HepG2 (cell line): Measurements from ENCODE around the gene TCN2. TPM values are rescaled to one million over a fixed set of nuclear protein-coding genes. Genes with fewer than 3 reads are reported as not detected.
A peak's percentile ranks its signal among the peaks of the same experiment; 100 is the strongest.

Experiments
- ATF7 ChIP-seq, 2 experiments: fragments of 450-650 bp in 1 of 2; sonication (generic) in 1 of 2; formaldehyde crosslinking in 1 of 2; IDR thresholded peaks; 2 replicates each; pipeline versions ENCODE4 v1.4.0 to v1.6.1; 2016 to 2020; ENCODE audit warnings: antibody characterized with exemption in 1 of 2, mild to moderate bottlenecking in 1 of 2, missing genetic modification reagents in 1 of 2
- CBFB ChIP-seq: sonication (generic); formaldehyde crosslinking; IDR thresholded peaks from 2 replicates; pipeline ENCODE4 v1.4.0; 2020; ENCODE audit warnings: missing genetic modification reagents
- ELF1 ChIP-seq: sonication (generic); formaldehyde crosslinking; IDR thresholded peaks from 2 replicates; pipeline ENCODE4 v1.4.0; 2020; ENCODE audit warnings: missing genetic modification reagents
- ESRRA ChIP-seq: sonication (generic); formaldehyde crosslinking; IDR thresholded peaks from 2 replicates; pipeline ENCODE4 v1.5.1; 2020; ENCODE audit warnings: mild to moderate bottlenecking, low read depth, missing genetic modification reagents
- ETV5 ChIP-seq: IDR thresholded peaks from 2 replicates; pipeline ENCODE4 v1.6.1; 2018; ENCODE audit warnings: missing biosample characterization, missing genetic modification reagents, inconsistent platforms, borderline replicate concordance
- FOXA1 ChIP-seq, 2 experiments: fragments of 450-650 bp in 1 of 2; sonication (generic) in 1 of 2; formaldehyde crosslinking in 1 of 2; IDR thresholded peaks; 2 replicates each; pipeline versions ENCODE4 v1.4.0 to v1.6.1; 2016 to 2020; ENCODE audit warnings: missing genetic modification reagents in 1 of 2
- RFX3 ChIP-seq: IDR thresholded peaks from 2 replicates; pipeline ENCODE4 v1.6.1; 2016; ENCODE audit warnings: missing biosample characterization, missing genetic modification reagents
- SAP130 ChIP-seq: IDR thresholded peaks from 2 replicates; pipeline ENCODE4 v1.6.1; 2016; ENCODE audit warnings: low read depth
- SMAD1 ChIP-seq: sonication (generic); formaldehyde crosslinking; IDR thresholded peaks from 2 replicates; pipeline ENCODE4 v1.4.0; 2020; ENCODE audit warnings: missing genetic modification reagents, low read depth, mild to moderate bottlenecking, borderline replicate concordance
- YEATS4 ChIP-seq: sonication (generic); formaldehyde crosslinking; IDR thresholded peaks from 2 replicates; pipeline ENCODE4 v1.4.0; 2020; ENCODE audit warnings: missing genetic modification reagents, borderline replicate concordance
- YY1 ChIP-seq: IDR thresholded peaks from 2 replicates; pipeline ENCODE4 v1.6.1; 2011; ENCODE audit warnings: low read length, low read depth, moderate library complexity, mild to moderate bottlenecking; ENCODE audit not compliant: insufficient read depth, insufficient replicate concordance
- ZNF598 ChIP-seq: sonication (generic); formaldehyde crosslinking; IDR thresholded peaks from 2 replicates; pipeline ENCODE4 v1.5.1; 2020; ENCODE audit warnings: mild to moderate bottlenecking, missing genetic modification reagents, borderline replicate concordance
- polyA plus RNA-seq, 8 experiments: library from polyadenylated mRNA; depleted of rRNA in 3 of 8; stranded (reverse) in 7 of 8; unstranded in 1 of 8; fragments of >200 nt; fragmentation: Illumina TruSeq in 4 of 8; extraction: Trizol in 4 of 8; gene quantifications; 2 replicates each; pipeline versions ENCODE4 v1.2.1 to v1.2.3, GENCODE V29; 2011 to 2016; ENCODE audit warnings: low read depth in 4 of 8, missing spikeins in 1 of 8, mixed read lengths in 1 of 8; ENCODE audit not compliant: insufficient read depth in 1 of 8
- total RNA-seq, 5 experiments: library from RNA; depleted of rRNA; stranded (reverse); fragments of >200 nt; fragmentation: Illumina TruSeq; extraction: Trizol; gene quantifications; 2 replicates each; pipeline ENCODE4 v1.2.3, GENCODE V29; 2016; ENCODE audit warnings: low read depth in 1 of 5
- TF ChIP-seq, protein P1 (sequence below): IDR thresholded peaks from 2 replicates; pipeline ENCODE4 v1.4.0; 2020; ENCODE audit warnings: mild to moderate bottlenecking, missing genetic modification reagents
- TF ChIP-seq, protein P2 (sequence below), 2 experiments: sonication (generic) in 1 of 2; formaldehyde crosslinking in 1 of 2; IDR thresholded peaks; 2 replicates each; pipeline versions ENCODE4 v1.4.0 to v1.6.1; 2018 to 2020; ENCODE audit warnings: missing genetic modification reagents in 2 of 2, borderline replicate concordance in 1 of 2, low read depth in 1 of 2, mild to moderate bottlenecking in 1 of 2, missing biosample characterization in 1 of 2
- TF ChIP-seq, protein P3 (sequence below): fragments of 450-650 bp; IDR thresholded peaks from 2 replicates; pipeline ENCODE4 v1.6.1; 2016
- TF ChIP-seq, protein P4 (sequence below): sonication (generic); formaldehyde crosslinking; IDR thresholded peaks from 2 replicates; pipeline ENCODE4 v1.8.0; 2022; ENCODE audit warnings: mild to moderate bottlenecking, missing genetic modification reagents, borderline replicate concordance

Gene TCN2
- total and polyA plus RNA-seq, 2 of the 13 experiments (the other 11 are each of a cell fraction or from before 2014, with no cell fraction given): 0.29 to 0.31 TPM

DNA sequence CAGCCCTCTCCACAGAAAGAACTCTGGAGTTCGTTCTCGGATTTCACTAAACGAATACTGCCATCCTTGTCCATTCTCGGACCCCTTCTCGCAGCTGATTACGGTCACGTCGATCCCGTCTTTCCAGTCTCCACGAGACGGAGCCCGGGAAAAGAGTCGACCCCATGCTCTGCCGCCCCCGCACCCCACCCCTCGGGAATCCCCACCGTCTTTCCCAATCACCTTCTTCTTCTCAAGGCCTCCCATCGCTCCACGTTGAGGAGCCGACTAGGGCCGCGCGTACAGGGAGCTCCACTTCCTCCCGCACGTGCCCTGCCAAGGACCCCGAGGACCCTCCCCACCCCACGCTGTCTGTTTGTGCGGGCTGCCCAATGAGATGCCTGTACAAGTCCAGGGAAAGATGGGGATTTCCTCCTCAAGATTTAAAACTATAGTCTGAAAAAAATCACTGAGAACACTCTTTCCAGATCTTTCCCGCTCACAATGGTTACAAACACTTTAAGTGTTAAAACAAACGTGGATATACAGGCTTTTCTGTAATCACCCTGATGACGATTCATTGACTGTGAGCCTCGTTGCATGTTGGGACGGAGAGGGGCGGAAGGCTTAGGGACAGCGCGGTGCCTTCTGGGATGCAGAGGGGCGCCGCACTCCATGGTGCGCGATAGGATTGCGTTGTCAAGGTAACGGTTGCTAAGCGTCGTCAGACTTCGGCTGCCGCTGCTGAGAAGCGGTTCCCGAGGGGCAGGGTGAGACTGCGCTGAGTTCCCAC, 15.2 kb upstream of the TCN2 start, which contains the start of gene PES1 (continued):
- TF ChIP-seq, protein P1, sequence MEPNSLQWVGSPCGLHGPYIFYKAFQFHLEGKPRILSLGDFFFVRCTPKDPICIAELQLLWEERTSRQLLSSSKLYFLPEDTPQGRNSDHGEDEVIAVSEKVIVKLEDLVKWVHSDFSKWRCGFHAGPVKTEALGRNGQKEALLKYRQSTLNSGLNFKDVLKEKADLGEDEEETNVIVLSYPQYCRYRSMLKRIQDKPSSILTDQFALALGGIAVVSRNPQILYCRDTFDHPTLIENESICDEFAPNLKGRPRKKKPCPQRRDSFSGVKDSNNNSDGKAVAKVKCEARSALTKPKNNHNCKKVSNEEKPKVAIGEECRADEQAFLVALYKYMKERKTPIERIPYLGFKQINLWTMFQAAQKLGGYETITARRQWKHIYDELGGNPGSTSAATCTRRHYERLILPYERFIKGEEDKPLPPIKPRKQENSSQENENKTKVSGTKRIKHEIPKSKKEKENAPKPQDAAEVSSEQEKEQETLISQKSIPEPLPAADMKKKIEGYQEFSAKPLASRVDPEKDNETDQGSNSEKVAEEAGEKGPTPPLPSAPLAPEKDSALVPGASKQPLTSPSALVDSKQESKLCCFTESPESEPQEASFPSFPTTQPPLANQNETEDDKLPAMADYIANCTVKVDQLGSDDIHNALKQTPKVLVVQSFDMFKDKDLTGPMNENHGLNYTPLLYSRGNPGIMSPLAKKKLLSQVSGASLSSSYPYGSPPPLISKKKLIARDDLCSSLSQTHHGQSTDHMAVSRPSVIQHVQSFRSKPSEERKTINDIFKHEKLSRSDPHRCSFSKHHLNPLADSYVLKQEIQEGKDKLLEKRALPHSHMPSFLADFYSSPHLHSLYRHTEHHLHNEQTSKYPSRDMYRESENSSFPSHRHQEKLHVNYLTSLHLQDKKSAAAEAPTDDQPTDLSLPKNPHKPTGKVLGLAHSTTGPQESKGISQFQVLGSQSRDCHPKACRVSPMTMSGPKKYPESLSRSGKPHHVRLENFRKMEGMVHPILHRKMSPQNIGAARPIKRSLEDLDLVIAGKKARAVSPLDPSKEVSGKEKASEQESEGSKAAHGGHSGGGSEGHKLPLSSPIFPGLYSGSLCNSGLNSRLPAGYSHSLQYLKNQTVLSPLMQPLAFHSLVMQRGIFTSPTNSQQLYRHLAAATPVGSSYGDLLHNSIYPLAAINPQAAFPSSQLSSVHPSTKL (CRISPR knock-in tag): peak; percentile 31; the same call in 1 of the 2 replicates
- peak; percentile 27; the same call in 1 of the 2 replicates for TF ChIP-seq ESRRA (CRISPR knock-in tag)
- no peak for TF ChIP-seq ETV5 (CRISPR knock-in tag)
- TF ChIP-seq, protein P2, sequence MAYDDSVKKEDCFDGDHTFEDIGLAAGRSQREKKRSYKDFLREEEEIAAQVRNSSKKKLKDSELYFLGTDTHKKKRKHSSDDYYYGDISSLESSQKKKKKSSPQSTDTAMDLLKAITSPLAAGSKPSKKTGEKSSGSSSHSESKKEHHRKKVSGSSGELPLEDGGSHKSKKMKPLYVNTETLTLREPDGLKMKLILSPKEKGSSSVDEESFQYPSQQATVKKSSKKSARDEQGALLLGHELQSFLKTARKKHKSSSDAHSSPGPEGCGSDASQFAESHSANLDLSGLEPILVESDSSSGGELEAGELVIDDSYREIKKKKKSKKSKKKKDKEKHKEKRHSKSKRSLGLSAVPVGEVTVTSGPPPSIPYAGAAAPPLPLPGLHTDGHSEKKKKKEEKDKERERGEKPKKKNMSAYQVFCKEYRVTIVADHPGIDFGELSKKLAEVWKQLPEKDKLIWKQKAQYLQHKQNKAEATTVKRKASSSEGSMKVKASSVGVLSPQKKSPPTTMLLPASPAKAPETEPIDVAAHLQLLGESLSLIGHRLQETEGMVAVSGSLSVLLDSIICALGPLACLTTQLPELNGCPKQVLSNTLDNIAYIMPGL (CRISPR knock-in tag; IDR thresholded peaks at IDR 0.05; ENCODE audit: borderline replicate concordance in 1 of 2, low read depth in 1 of 2): peak; percentile 21 to 55; a peak in 2 of 4 replicates
- peak; percentile 98 for TF ChIP-seq SAP130 (CRISPR knock-in tag)
- no peak for TF ChIP-seq FOXA1 (IDR thresholded peaks at IDR 0.05)
- 0 out of 2 replicates have a peak, but pooled peaks have one; percentile 4 for TF ChIP-seq FOXA1 (CRISPR knock-in tag; IDR thresholded peaks at IDR 0.05)
- TF ChIP-seq RFX3 (CRISPR knock-in tag): peak; percentile 98
- TF ChIP-seq, protein P3, sequence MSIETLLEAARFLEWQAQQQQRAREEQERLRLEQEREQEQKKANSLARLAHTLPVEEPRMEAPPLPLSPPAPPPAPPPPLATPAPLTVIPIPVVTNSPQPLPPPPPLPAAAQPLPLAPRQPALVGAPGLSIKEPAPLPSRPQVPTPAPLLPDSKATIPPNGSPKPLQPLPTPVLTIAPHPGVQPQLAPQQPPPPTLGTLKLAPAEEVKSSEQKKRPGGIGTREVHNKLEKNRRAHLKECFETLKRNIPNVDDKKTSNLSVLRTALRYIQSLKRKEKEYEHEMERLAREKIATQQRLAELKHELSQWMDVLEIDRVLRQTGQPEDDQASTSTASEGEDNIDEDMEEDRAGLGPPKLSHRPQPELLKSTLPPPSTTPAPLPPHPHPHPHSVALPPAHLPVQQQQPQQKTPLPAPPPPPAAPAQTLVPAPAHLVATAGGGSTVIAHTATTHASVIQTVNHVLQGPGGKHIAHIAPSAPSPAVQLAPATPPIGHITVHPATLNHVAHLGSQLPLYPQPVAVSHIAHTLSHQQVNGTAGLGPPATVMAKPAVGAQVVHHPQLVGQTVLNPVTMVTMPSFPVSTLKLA: peak; percentile 83
- peak; percentile 67 for TF ChIP-seq ATF7 (IDR thresholded peaks at IDR 0.05)
- TF ChIP-seq ATF7 (CRISPR knock-in tag; IDR thresholded peaks at IDR 0.05): 0 out of 2 replicates have a peak, but pooled peaks have one; percentile 5
- peak; percentile 46; the same call in 1 of the 2 replicates for TF ChIP-seq SMAD1 (CRISPR knock-in tag)
- TF ChIP-seq ELF1 (CRISPR knock-in tag): peak; percentile 99
- peak; percentile 77 for TF ChIP-seq YY1
- 0 out of 2 replicates have a peak, but pooled peaks have one; percentile 37 for TF ChIP-seq ZNF598
- 0 out of 2 replicates have a peak, but pooled peaks have one; percentile 47 for TF ChIP-seq CBFB (CRISPR knock-in tag)
- peak; percentile 72 for TF ChIP-seq YEATS4 (CRISPR knock-in tag)
- TF ChIP-seq, protein P4, sequence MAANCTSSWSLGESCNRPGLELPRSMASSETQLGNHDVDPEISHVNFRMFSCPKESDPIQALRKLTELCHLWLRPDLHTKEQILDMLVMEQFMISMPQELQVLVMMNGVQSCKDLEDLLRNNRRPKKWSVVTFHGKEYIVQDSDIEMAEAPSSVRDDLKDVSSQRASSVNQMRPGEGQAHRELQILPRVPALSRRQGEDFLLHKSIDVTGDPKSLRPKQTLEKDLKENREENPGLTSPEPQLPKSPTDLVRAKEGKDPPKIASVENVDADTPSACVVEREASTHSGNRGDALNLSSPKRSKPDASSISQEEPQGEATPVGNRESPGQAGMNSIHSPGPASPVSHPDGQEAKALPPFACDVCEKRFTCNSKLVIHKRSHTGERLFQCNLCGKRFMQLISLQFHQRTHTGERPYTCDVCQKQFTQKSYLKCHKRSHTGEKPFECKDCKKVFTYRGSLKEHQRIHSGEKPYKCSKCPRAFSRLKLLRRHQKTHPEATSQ (CRISPR knock-in tag): 0 out of 2 replicates have a peak, but pooled peaks have one; percentile 33
